ENCODE data around the gene SCARB1. TPM values are rescaled to one million over a fixed set of nuclear protein-coding genes. Genes with fewer than 3 reads are reported as not detected.

Gene SCARB1
- total and polyA plus RNA-seq, 9 of the 15 experiments (the other 6 are each of a cell fraction or from before 2014, with no cell fraction given): 0.56 to 157 (median 52.8) TPM

GRCh38 chr12:124867401-124867930, 3.8 kb upstream of the SCARB1 start (continued):
- TF ChIP-seq ZC3H8 (IDR thresholded peaks at IDR 0.05): no peak
- no peak for TF ChIP-seq ZNF586 (CRISPR knock-in tag; conservative IDR thresholded peaks at IDR 0.05)
- TF ChIP-seq BMI1 (IDR thresholded peaks at IDR 0.05; ENCODE audit: low read length): no peak
- TF ChIP-seq GMEB1 (CRISPR knock-in tag; IDR thresholded peaks at IDR 0.05): no peak
- no peak for TF ChIP-seq HNRNPUL1 (IDR thresholded peaks at IDR 0.05; ENCODE audit: low read length)
- TF ChIP-seq ZNF174 (CRISPR knock-in tag; IDR thresholded peaks at IDR 0.05): no peak
- TF ChIP-seq SIN3B (IDR thresholded peaks at IDR 0.05; ENCODE audit: low read depth): no peak
- TF ChIP-seq SAFB2 (IDR thresholded peaks at IDR 0.05; ENCODE audit: borderline replicate concordance, low read depth, low read length, severe bottlenecking): no peak
- TF ChIP-seq NCOA1 (IDR thresholded peaks at IDR 0.05; ENCODE audit: low read depth): no peak
- TF ChIP-seq HMGXB4 (CRISPR knock-in tag; IDR thresholded peaks at IDR 0.05): no peak
- 0 out of 4 replicates have a peak, but pooled peaks of 1 of the 2 experiments have one; percentile 26 for TF ChIP-seq MLLT1 (IDR thresholded peaks at IDR 0.05)
- TF ChIP-seq CHD1 (IDR thresholded peaks at IDR 0.05; ENCODE audit: low read length): no peak
- no peak for TF ChIP-seq MED1 (CRISPR knock-in tag; IDR thresholded peaks at IDR 0.05; ENCODE audit: borderline replicate concordance)
- no peak for TF ChIP-seq HEY1 (CRISPR knock-in tag; IDR thresholded peaks at IDR 0.05; ENCODE audit: borderline replicate concordance)
- no peak for TF ChIP-seq ZBTB5 (IDR thresholded peaks at IDR 0.05)
- no peak for TF ChIP-seq SIX5 (IDR thresholded peaks at IDR 0.05; ENCODE audit: borderline replicate concordance in 1 of 2, insufficient read depth in 1 of 2, low read depth in 1 of 2, low read length in 2 of 2)
- TF ChIP-seq ZBTB7A (IDR thresholded peaks at IDR 0.05; ENCODE audit: borderline replicate concordance, control insufficient read depth, low read depth, low read length): no peak
- TF ChIP-seq CREBBP (IDR thresholded peaks at IDR 0.05; ENCODE audit: low read depth, low read length): no peak
